Glomerular visceral epithelial cell (primary cell): ENCODE results near the gene CIB1.

Experiments used
- DNase-seq: peaks from one replicate; pipeline ENCODE4 v3.0.0-alpha.2; 2016; ENCODE audit errors: extremely low spot score

The CIB1 gene

GRCh38 chr15:90217671-90218394 is 15.9 kb downstream of the CIB1 start:
- no peak for DNase-seq

GRCh38 chr15:90214553-90215196 is 19.1 kb downstream of the CIB1 start:
- DNase-seq, result no peak

- DNase-seq, result no peak
Observed at GRCh38 chr15:90213818-90214204, 19.9 kb downstream of the CIB1 start.

DNA sequence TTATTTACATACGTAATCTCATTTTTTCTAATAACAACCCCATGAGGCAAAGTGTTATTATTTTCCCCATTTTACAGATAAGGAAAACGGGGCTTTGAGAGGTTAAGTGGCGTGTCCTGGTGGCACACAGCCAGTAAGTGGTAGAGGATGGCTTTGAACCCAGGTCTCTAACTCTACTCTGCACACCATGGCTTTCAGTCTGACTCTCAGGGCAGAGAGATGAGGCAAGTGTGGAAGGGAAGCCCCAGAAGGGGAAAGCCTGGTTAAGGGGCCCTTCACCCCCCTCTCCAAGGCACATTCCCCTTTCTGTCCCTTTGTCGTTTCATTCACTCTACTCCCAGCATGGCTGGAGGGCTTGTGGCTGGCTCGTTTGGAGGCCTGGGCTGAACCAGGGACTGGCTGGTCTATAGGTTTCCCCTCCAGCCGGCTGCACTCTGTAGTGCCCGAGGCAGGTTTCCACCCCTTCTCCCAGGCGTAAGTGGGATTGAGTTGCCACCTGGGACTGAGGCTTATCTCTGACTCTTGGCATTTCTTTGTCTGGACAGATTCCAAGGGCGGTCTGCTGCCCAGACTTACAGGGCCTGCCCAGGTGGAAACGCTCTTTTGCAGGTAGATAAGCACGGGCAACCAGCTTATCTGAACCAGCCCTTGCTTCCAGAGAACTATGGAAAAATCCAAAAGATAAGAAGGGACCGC is 20.5 kb downstream of the CIB1 start:
- DNase-seq, result no peak

DNA sequence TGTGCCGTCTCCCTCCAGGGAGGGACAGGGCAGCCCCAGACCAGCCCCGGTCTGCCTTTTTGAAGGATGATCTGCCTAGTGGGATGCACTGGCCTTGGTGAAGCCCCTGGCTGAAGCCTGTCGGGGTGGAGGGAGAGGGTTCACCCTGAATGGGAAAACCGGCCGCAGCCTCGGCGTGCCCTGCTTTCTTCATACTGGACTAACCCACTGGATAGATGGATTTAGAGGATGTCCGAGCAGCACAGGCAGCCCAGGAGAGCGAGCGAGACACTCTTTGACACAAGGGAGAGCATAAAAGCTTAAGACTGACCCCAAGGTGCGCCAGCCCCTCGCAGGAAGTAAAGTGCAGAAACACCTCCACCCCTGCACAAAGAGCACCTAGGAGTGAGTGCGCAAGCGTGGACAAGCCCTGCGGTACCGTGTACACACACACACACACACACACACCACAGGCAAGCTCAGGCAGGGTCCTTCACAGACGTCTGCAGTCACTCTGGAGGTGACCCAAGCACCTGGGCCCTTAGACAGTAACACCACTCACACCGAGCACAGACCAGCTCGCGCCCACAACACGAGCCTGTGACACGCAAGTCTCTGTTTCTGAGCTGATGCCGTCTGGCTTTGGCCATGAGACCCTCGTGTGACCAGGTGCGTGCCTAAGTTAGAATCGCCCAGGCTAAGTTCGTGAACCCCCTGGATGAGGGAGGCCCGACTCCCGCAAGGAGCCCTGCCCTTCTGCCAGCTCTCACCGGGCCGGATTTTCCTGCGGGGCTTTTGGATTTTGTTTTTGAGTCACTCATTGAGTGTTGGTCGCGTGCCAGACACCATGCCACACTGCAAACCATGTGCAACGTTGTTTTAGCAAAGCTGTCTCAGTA is 21.3 kb downstream of the CIB1 start:
- DNase-seq, result no peak

- peak; percentile 84 for DNase-seq
Observed at GRCh38 chr15:90211440-90212143, 22.1 kb downstream of the CIB1 start.

DNA sequence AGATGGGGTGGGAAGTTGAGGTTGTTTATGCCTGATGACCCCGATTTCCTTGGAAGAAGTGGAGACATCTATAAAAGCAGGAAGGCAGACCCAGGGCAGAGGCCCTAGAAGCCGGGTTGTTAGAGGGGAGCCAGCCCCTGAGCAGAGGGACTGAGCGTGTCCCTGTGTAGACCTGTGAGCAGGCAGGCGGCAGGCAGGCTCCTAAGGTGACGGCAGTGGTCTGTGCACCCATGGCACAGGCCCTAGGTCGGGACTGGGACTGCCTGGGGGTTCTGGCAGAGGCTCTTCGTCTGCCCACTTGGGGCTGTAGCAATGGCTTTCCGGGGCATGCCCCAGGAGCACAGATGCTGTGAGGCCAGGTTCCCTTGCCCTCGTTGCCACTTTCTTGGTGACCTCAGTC is 22.7 kb downstream of the CIB1 start:
- DNase-seq, result no peak

GRCh38 chr15:90210593-90210992 is 23.1 kb downstream of the CIB1 start:
- no peak for DNase-seq

GRCh38 chr15:90209591-90209990 is 24.1 kb downstream of the CIB1 start:
- no peak for DNase-seq

- DNase-seq, result no peak
Observed at GRCh38 chr15:90208356-90208755, 25.4 kb downstream of the CIB1 start.

- DNase-seq, result no peak
Observed at GRCh38 chr15:90207252-90207651, 26.5 kb downstream of the CIB1 start.

GRCh38 chr15:90205886-90206285 is 27.9 kb downstream of the CIB1 start:
- no peak for DNase-seq

GRCh38 chr15:90205050-90205848 is 28.5 kb downstream of the CIB1 start:
- DNase-seq, result no peak

GRCh38 chr15:90203922-90204321 is 29.8 kb downstream of the CIB1 start:
- no peak for DNase-seq

DNA sequence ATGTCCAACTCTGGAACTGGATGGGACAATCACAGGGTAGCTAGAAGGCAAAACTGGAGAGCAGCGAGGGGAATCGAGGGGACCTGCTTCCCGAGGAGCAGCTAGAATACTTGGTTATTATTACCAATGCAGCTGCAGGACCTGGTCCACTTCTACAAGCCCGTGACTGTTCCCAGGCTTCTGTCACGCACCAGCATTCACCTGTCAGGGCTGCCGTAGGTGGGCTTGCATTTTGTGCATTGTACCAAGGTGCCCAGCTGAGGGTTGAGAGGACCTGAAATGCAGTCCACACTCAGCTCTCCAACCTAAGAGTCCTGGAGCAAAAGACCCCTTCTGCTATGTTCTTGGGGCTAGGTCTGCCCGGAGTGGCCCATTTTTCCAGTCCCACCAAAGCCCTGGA is 30.3 kb downstream of the CIB1 start:
- no peak for DNase-seq

DNA sequence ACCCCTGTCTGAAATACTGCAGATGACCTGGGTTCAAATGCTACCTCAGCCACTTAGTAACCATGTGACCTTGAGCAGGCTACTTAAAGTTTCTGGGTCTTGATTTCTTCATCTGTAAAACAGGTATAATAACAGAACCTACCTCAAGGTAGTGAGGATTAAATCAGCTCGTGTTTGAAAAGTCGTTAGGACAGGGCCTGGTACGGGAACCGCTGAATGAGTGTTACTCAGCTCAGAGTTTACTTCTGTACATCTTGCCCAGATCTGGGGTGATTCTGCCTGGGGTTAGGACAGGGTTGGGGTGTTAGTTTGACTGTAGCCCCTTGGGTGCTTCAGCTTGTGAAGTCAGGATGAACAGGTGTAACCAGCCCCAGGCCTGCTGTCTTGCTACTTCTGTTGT is 30.8 kb downstream of the CIB1 start:
- no peak for DNase-seq

- DNase-seq, result no peak
Observed at GRCh38 chr15:90201944-90202375, 31.8 kb downstream of the CIB1 start.

DNA sequence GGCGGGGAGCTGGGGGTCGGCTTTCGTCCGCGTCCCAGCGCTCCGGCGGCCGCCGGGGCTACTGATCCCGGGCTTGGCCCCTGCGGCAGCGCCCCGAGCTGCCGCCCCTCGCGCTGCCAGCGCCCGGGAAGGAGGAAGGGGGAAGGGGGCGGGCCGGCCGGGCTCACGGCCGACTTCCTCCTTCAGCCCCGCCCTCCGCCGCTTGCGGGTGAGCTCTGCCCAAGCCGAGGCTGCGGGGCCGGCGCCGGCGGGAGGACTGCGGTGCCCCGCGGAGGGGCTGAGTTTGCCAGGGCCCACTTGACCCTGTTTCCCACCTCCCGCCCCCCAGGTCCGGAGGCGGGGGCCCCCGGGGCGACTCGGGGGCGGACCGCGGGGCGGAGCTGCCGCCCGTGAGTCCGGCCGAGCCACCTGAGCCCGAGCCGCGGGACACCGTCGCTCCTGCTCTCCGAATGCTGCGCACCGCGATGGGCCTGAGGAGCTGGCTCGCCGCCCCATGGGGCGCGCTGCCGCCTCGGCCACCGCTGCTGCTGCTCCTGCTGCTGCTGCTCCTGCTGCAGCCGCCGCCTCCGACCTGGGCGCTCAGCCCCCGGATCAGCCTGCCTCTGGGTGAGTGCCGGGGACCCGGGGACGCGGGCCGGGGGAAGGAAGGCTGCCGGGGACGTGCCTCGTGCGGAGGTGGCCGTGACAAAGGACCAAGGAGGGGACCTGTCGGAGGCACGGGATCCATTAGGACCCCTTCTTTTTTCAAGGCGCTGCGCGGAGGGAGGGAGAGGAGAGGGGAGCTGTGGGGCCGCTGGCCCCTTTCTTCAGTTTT is 32.4 kb downstream of the CIB1 start, which contains the start of gene SEMA4B:
TSS of gene SEMA4B (plus strand) at position 201 of the 814 bp plus-strand sequence. CDS start at position 450, 249 bp downstream.
- peak; percentile 66 for DNase-seq

DNA sequence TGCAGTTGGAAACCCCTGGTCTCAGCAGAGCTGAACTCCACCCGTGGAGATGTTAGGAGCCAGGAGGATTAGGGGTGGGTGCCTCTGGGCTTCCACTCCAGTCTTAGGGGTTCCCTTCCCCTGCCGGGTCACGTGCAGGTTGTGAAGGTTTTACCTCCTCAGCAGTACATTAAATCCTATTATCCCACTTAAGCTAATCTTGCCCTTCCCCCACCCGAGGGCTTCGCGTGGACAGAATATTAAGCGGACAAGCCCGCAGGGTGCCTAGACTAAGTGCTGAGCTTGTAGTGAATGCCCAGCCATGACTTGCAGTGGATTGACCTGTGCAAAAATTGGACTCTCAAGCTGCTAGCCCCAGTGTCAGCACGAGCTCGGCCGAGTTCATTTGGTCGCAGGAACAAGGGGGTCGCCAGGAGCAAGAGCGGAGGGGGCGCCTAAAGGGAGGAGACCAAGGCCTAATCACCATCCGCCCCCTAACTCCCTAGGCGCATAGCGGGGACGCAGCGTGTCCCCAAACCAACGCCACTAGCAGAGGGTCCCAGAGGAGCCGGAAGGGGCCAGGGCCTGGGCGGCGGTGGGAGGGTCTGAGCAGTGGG is 33.1 kb downstream of the CIB1 start:
- no peak for DNase-seq
